ENCODE data around the gene STX3.

DNA sequence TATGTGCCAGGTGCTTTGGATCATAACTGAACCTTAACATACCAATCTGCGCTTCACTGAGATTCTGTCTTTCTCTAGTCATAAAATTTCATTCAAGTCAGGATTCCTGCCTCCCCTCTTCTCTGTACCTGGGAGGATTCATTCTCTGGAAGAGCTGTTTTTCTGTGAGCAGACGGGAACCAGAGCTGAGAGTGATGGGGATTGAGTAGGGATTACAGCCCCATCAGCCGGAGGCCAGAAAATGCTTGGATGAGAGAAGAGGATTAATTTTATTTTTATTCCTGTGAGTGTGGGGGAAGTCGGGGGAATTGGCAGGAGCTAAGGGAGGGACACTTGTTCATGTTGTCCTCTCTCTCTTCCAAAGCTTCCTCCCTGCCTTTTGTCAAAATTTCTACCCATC lies 4.7 kb downstream of the STX3 start:
- TF ChIP-seq, protein P1, sequence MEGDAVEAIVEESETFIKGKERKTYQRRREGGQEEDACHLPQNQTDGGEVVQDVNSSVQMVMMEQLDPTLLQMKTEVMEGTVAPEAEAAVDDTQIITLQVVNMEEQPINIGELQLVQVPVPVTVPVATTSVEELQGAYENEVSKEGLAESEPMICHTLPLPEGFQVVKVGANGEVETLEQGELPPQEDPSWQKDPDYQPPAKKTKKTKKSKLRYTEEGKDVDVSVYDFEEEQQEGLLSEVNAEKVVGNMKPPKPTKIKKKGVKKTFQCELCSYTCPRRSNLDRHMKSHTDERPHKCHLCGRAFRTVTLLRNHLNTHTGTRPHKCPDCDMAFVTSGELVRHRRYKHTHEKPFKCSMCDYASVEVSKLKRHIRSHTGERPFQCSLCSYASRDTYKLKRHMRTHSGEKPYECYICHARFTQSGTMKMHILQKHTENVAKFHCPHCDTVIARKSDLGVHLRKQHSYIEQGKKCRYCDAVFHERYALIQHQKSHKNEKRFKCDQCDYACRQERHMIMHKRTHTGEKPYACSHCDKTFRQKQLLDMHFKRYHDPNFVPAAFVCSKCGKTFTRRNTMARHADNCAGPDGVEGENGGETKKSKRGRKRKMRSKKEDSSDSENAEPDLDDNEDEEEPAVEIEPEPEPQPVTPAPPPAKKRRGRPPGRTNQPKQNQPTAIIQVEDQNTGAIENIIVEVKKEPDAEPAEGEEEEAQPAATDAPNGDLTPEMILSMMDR (IDR thresholded peaks at IDR 0.05) = no peak
- TF ChIP-seq POLR2A (IDR thresholded peaks at IDR 0.05) (no peak), POLR2AphosphoS5 (IDR thresholded peaks at IDR 0.05) (no peak)

All from prostate gland (tissue), 2 donors.